H1 (cell line): ENCODE data around the gene RPS25. TPM values are rescaled to one million over a fixed set of nuclear protein-coding genes. Genes with fewer than 3 reads are reported as not detected.
A peak's percentile ranks its signal among the peaks of the same experiment; 100 is the strongest.

Experiments
- BRCA1 ChIP-seq: IDR thresholded peaks from 2 replicates; pipeline ENCODE4 v1.6.1; 2012; ENCODE audit warnings: low read depth, low read length, improper control_type of control experiment
- CBX8 ChIP-seq: fragments of 300-800, 300-1000 bp; sonication (generic); IDR thresholded peaks from 2 replicates; pipeline ENCODE4 v1.7.1; 2016; ENCODE audit warnings: low read depth, low read length, borderline replicate concordance
- EP300 ChIP-seq, 2 experiments: IDR thresholded peaks; 1 replicate in 1 of 2; 2 replicates in 1 of 2; pipeline ENCODE4 v1.6.1; 2011 to 2012; ENCODE audit warnings: low read depth in 2 of 2, low read length in 2 of 2, mild to moderate bottlenecking in 2 of 2, borderline replicate concordance in 1 of 2, inconsistent platforms in 1 of 2, moderate library complexity in 1 of 2
- JUN ChIP-seq: IDR thresholded peaks from 2 replicates; pipeline ENCODE4 v1.6.1; 2011; ENCODE audit warnings: low read depth, mild to moderate bottlenecking, improper control_type of control experiment, low read length
- JUND ChIP-seq: IDR thresholded peaks from 2 replicates; pipeline ENCODE4 v1.6.1; 2011; ENCODE audit warnings: mild to moderate bottlenecking, improper control_type of control experiment, low read length
- NRF1 ChIP-seq: IDR thresholded peaks from 2 replicates; pipeline ENCODE4 v1.6.1; 2011; ENCODE audit warnings: mild to moderate bottlenecking, low read depth, low read length, improper control_type of control experiment
- PHF8 ChIP-seq: fragments of 200-600 bp; sonication (generic); conservative IDR thresholded peaks from 2 replicates; pipeline ENCODE4 v1.7.1; 2012; ENCODE audit warnings: low read depth, mild to moderate bottlenecking, inconsistent platforms, low read length, moderate library complexity
- POU5F1 ChIP-seq: IDR thresholded peaks from 2 replicates; pipeline ENCODE4 v1.6.1; 2011; ENCODE audit warnings: low read depth, mild to moderate bottlenecking, low read length, moderate library complexity
- RFX5 ChIP-seq: IDR thresholded peaks from 2 replicates; pipeline ENCODE4 v1.6.1; 2011; ENCODE audit warnings: low read depth, low read length, improper control_type of control experiment, borderline replicate concordance
- RXRA ChIP-seq: IDR thresholded peaks from 2 replicates; pipeline ENCODE4 v1.6.1; 2011; ENCODE audit warnings: low read depth, mild to moderate bottlenecking, low read length, moderate library complexity; ENCODE audit not compliant: insufficient read depth
- SP2 ChIP-seq: IDR thresholded peaks from 2 replicates; pipeline ENCODE4 v1.6.1; 2012; ENCODE audit warnings: mild to moderate bottlenecking, low read length, inconsistent platforms
- TAF7 ChIP-seq: optimal IDR thresholded peaks from 2 replicates; pipeline ENCODE3; 2011; ENCODE audit warnings: low read depth, mild to moderate bottlenecking, inconsistent platforms, low read length, moderate library complexity, borderline replicate concordance
- polyA plus RNA-seq, 7 experiments: library from polyadenylated mRNA; depleted of rRNA in 3 of 7; stranded (reverse) in 5 of 7; unstranded in 2 of 7; fragments of >200 nt in 5 of 7; fragments of 200-250 nt in 2 of 7; gene quantifications; 1 replicate in 5 of 7; 2 replicates in 1 of 7; 4 replicates in 1 of 7; pipeline versions ENCODE4 v1.2.1 to v1.2.3, GENCODE V29; 2011 to 2013; ENCODE audit warnings: missing spikeins in 2 of 7, mixed read lengths in 2 of 7
- total RNA-seq: library from RNA; stranded (reverse); fragmentation: NEBNext Ultra II Directional; extraction: Animal tissue kit (Norgen Biotek cat#: 25700); gene quantifications from 2 replicates; pipeline ENCODE4 v1.2.1, GENCODE V29; 2021
- TF ChIP-seq, protein P1 (sequence below): IDR thresholded peaks from 2 replicates; pipeline ENCODE4 v1.6.1; 2011; ENCODE audit warnings: low read length, improper control_type of control experiment
- TF ChIP-seq, protein P2 (sequence below), 3 experiments: IDR thresholded peaks; 1 replicate in 2 of 3; 2 replicates in 1 of 3; pipeline versions ENCODE4 v1.5.1 to v1.6.1; 2011; ENCODE audit warnings: low read length in 3 of 3, mild to moderate bottlenecking in 3 of 3, inconsistent platforms in 2 of 3, low read depth in 1 of 3, moderate library complexity in 1 of 3; ENCODE audit not compliant: insufficient read depth in 1 of 3; ENCODE audit errors: control extremely low read depth in 1 of 3
- TF ChIP-seq, protein P3 (sequence below): IDR thresholded peaks from 2 replicates; pipeline ENCODE4 v1.6.1; 2011; ENCODE audit warnings: low read depth, mild to moderate bottlenecking, low read length; ENCODE audit not compliant: insufficient read depth
- TF ChIP-seq, protein P4 (sequence below): IDR thresholded peaks from 2 replicates; pipeline ENCODE4 v1.6.1; 2012; ENCODE audit warnings: inconsistent platforms

Gene RPS25
- total and polyA plus RNA-seq, 2 of the 8 experiments (the other 6 are each of a cell fraction or from before 2014, with no cell fraction given): 1,525 to 1,643 TPM

DNA sequence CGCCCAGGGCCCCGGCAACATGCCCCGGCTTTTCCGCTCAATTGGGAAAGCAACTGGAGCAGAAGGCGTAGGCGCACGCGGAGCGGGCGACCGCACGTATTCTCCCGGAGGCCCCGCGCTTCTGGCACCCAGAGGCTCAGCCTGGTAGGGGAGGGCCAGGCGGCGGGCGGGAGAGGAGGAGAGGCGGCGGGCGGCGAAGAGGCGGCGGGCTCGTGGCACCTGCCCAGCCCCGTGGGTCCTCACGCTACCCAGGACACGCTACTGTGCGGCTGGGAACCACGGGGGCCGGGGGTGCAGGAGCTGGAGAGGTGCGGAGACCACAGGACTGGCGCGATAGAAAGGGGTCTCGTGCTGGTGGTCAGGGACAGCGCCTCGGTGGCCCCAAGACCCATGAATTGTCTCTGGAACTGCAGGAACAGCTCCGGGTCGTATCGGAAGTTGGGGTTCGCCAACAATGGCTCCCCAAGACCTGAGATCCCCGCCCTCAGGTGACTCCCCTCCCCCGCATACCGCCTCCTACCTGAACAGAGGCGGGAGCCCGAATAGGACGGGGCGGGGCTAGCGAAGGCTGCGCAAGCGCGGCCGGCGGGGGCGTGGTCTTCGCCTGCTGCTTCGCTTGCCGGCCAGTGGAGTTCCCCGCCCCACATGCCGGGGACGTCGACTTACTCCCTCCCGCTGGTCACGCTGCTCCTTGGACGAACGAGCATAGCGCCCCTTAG is 12.3 kb upstream of the RPS25 start, which contains the start of gene SLC37A4 (continued):
- TF ChIP-seq RFX5 (no peak), TAF7 (no peak), RXRA (no peak), JUN (no peak), JUND (no peak), NRF1 (peak; percentile 93), PHF8 (peak; percentile 82), POU5F1 (no peak), CBX8 (no peak), EP300 (IDR thresholded peaks at IDR 0.05; ENCODE audit: borderline replicate concordance in 1 of 2, low read depth in 2 of 2, low read length in 2 of 2) (no peak), BRCA1 (no peak; the same call in 1 of the 2 replicates), SP2 (no peak)
- TF ChIP-seq, protein P1, sequence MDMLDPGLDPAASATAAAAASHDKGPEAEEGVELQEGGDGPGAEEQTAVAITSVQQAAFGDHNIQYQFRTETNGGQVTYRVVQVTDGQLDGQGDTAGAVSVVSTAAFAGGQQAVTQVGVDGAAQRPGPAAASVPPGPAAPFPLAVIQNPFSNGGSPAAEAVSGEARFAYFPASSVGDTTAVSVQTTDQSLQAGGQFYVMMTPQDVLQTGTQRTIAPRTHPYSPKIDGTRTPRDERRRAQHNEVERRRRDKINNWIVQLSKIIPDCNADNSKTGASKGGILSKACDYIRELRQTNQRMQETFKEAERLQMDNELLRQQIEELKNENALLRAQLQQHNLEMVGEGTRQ: peak; percentile 57
- TF ChIP-seq, protein P2, sequence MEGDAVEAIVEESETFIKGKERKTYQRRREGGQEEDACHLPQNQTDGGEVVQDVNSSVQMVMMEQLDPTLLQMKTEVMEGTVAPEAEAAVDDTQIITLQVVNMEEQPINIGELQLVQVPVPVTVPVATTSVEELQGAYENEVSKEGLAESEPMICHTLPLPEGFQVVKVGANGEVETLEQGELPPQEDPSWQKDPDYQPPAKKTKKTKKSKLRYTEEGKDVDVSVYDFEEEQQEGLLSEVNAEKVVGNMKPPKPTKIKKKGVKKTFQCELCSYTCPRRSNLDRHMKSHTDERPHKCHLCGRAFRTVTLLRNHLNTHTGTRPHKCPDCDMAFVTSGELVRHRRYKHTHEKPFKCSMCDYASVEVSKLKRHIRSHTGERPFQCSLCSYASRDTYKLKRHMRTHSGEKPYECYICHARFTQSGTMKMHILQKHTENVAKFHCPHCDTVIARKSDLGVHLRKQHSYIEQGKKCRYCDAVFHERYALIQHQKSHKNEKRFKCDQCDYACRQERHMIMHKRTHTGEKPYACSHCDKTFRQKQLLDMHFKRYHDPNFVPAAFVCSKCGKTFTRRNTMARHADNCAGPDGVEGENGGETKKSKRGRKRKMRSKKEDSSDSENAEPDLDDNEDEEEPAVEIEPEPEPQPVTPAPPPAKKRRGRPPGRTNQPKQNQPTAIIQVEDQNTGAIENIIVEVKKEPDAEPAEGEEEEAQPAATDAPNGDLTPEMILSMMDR (IDR thresholded peaks at IDR 0.05; ENCODE audit: control extremely low read depth in 1 of 3, insufficient read depth in 1 of 3, low read depth in 1 of 3, low read length in 3 of 3): peak; percentile 77 to 98 (median 93)
- TF ChIP-seq, protein P3, sequence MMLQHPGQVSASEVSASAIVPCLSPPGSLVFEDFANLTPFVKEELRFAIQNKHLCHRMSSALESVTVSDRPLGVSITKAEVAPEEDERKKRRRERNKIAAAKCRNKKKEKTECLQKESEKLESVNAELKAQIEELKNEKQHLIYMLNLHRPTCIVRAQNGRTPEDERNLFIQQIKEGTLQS: peak; percentile 26; the same call in 1 of the 2 replicates
- TF ChIP-seq, protein P4, sequence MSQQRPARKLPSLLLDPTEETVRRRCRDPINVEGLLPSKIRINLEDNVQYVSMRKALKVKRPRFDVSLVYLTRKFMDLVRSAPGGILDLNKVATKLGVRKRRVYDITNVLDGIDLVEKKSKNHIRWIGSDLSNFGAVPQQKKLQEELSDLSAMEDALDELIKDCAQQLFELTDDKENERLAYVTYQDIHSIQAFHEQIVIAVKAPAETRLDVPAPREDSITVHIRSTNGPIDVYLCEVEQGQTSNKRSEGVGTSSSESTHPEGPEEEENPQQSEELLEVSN: peak; percentile 98
